ENCODE results near the gene PADI2. TPM values are rescaled to one million over a fixed set of nuclear protein-coding genes. Genes with fewer than 3 reads are reported as not detected.
A peak's percentile ranks its signal among the peaks of the same experiment; 100 is the strongest.

Gene PADI2
- polyA plus RNA-seq, 1 donor (not counting 4 experiments of a cell fraction or from before 2014, with no cell fraction given): 0.13 TPM

- Histone ChIP-seq H3K9ac (ENCODE audit: control insufficient read depth, extremely low read depth, insufficient read depth, low read length) (no peak overlapping the region), H3K27me3 (ENCODE audit: control insufficient read depth, extremely low read depth, insufficient read depth, low read length) (peaks cover 17% of the 10 kb centered on the region)
Observed at GRCh38 chr1:17118706-17119075, 560 bp downstream of the PADI2 start.

GRCh38 chr1:17118268-17118667 is 983 bp downstream of the PADI2 start:
- FAIRE-seq: no peak
- Histone ChIP-seq H3K9ac (ENCODE audit: control insufficient read depth, extremely low read depth, insufficient read depth, low read length) (no peak overlapping the region), H3K79me2 (ENCODE audit: control insufficient read depth, insufficient read depth, low read length) (no peaks in the 10 kb centered on the region), H3K36me3 (ENCODE audit: control insufficient read depth in 2 of 2, extremely low read depth in 1 of 2, insufficient read depth in 2 of 2, low read length in 2 of 2) (no peaks in the 10 kb centered on the region), H4K20me1 (ENCODE audit: control insufficient read depth, extremely low read depth, insufficient read depth, low read length) (no peaks in the 10 kb centered on the region), H3K27ac (ENCODE audit: control insufficient read depth, insufficient read depth, low read length) (no peak overlapping the region), H3K4me2 (ENCODE audit: control insufficient read depth, extremely low read depth, insufficient read depth, low read depth, low read length) (peak overlapping the region; percentile 71), H2AFZ (ENCODE audit: control insufficient read depth, low read length) (no peak overlapping the region), H3K4me1 (ENCODE audit: control insufficient read depth, extremely low read depth, insufficient read depth, low read length) (peaks cover 12% of the 10 kb centered on the region), H3K27me3 (ENCODE audit: control insufficient read depth, extremely low read depth, insufficient read depth, low read length) (peaks cover 17% of the 10 kb centered on the region), H3K9me1 (ENCODE audit: control insufficient read depth, extremely low read depth, insufficient read depth, low read length) (no peaks in the 10 kb centered on the region), H3K4me3 (ENCODE audit: control insufficient read depth in 2 of 3, extremely low read depth in 1 of 3, insufficient read depth in 2 of 3, low read depth in 1 of 3, low read length in 3 of 3) (no peak overlapping the region), H3K9me3 (ENCODE audit: control insufficient read depth, low read depth, low read length) (no peaks in the 10 kb centered on the region)
- DNase-seq (ENCODE audit: low read depth, low spot score): no peak
- TF ChIP-seq EZH2 (IDR thresholded peaks at IDR 0.05; ENCODE audit: low read length): no peak
- TF ChIP-seq, protein P1, sequence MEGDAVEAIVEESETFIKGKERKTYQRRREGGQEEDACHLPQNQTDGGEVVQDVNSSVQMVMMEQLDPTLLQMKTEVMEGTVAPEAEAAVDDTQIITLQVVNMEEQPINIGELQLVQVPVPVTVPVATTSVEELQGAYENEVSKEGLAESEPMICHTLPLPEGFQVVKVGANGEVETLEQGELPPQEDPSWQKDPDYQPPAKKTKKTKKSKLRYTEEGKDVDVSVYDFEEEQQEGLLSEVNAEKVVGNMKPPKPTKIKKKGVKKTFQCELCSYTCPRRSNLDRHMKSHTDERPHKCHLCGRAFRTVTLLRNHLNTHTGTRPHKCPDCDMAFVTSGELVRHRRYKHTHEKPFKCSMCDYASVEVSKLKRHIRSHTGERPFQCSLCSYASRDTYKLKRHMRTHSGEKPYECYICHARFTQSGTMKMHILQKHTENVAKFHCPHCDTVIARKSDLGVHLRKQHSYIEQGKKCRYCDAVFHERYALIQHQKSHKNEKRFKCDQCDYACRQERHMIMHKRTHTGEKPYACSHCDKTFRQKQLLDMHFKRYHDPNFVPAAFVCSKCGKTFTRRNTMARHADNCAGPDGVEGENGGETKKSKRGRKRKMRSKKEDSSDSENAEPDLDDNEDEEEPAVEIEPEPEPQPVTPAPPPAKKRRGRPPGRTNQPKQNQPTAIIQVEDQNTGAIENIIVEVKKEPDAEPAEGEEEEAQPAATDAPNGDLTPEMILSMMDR (optimal IDR thresholded peaks at IDR 0.05 in 1 of 3, IDR thresholded peaks at IDR 0.05 in 1 of 3, conservative IDR thresholded peaks at IDR 0.05 in 1 of 3; ENCODE audit: extremely low read depth in 1 of 3, insufficient read depth in 2 of 3, low read length in 3 of 3): no peak
- dilution Hi-C loops (cut with MboI; ENCODE audit: extremely low pct_ligation_motif_present, low sequenced_read_pairs): no loop called here

More at GRCh38 chr1:17118706-17119075, 560 bp downstream of the PADI2 start:
- Histone ChIP-seq H3K79me2 (ENCODE audit: control insufficient read depth, insufficient read depth, low read length) (no peaks in the 10 kb centered on the region), H3K4me1 (ENCODE audit: control insufficient read depth, extremely low read depth, insufficient read depth, low read length) (peaks cover 10% of the 10 kb centered on the region), H3K27ac (ENCODE audit: control insufficient read depth, insufficient read depth, low read length) (no peak overlapping the region), H4K20me1 (ENCODE audit: control insufficient read depth, extremely low read depth, insufficient read depth, low read length) (no peaks in the 10 kb centered on the region), H3K9me3 (ENCODE audit: control insufficient read depth, low read depth, low read length) (no peaks in the 10 kb centered on the region), H2AFZ (ENCODE audit: control insufficient read depth, low read length) (no peak overlapping the region), H3K4me3 (ENCODE audit: control insufficient read depth in 2 of 3, extremely low read depth in 1 of 3, insufficient read depth in 2 of 3, low read depth in 1 of 3, low read length in 3 of 3) (peak overlapping the region in 2 of 3 experiments; percentile 30 to 50), H3K9me1 (ENCODE audit: control insufficient read depth, extremely low read depth, insufficient read depth, low read length) (no peaks in the 10 kb centered on the region), H3K4me2 (ENCODE audit: control insufficient read depth, extremely low read depth, insufficient read depth, low read depth, low read length) (peak overlapping the region; percentile 71), H3K36me3 (ENCODE audit: control insufficient read depth in 2 of 2, extremely low read depth in 1 of 2, insufficient read depth in 2 of 2, low read length in 2 of 2) (no peaks in the 10 kb centered on the region)
- DNase-seq (ENCODE audit: low read depth, low spot score): no peak
- no peak for FAIRE-seq
- TF ChIP-seq EZH2 (IDR thresholded peaks at IDR 0.05; ENCODE audit: low read length): peak; percentile 78
- TF ChIP-seq, protein P1 (optimal IDR thresholded peaks at IDR 0.05 in 1 of 3, IDR thresholded peaks at IDR 0.05 in 1 of 3, conservative IDR thresholded peaks at IDR 0.05 in 1 of 3; ENCODE audit: extremely low read depth in 1 of 3, insufficient read depth in 2 of 3, low read length in 3 of 3): no peak
- dilution Hi-C loops (cut with MboI; ENCODE audit: extremely low pct_ligation_motif_present, low sequenced_read_pairs): no loop called here
